GM11168 (cell line): Measurements from ENCODE around the gene SYK.

Experiments
- in situ Hi-C: fragments of 300-500 bp; cut with MboI; formaldehyde crosslinking; loops from one replicate; pipeline ENCODE4 v1.12.0; 2022; ENCODE audit warnings: low sequenced_read_pairs; ENCODE audit not compliant: unreplicated experiment

Gene SYK

DNA sequence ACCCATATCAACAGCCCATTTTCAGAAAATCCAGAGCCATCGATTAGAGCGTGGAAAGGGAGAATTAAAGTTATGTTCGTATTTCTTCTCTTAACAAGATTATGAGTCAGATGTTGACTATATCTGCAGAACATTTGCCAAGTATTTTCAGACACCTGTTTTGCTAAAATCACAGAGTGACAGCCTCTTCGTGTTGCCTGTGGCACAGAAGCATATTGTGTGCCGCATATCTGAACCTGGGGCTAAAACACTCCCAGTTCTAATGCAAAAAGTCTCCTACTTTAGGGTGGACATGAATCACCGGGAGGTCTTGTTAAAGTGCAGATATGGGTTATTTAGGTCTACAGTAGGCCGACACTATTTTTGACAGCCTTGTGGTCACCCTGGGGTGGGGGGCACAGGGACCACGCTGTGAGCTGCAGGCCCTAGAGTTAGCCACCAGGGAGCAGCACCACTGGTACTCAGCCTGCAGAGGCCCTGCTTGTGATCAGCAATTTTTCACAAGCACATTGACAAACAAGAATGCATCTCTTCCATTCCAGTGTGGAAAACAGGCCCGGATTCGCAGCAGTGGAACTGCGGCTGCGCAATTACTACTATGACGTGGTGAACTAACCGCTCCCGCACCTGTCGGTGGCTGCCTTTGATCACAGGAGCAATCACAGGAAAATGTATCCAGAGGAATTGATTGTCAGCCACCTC lies 93.5 kb downstream of the SYK start:
- in situ Hi-C loops = no loop called here

DNA sequence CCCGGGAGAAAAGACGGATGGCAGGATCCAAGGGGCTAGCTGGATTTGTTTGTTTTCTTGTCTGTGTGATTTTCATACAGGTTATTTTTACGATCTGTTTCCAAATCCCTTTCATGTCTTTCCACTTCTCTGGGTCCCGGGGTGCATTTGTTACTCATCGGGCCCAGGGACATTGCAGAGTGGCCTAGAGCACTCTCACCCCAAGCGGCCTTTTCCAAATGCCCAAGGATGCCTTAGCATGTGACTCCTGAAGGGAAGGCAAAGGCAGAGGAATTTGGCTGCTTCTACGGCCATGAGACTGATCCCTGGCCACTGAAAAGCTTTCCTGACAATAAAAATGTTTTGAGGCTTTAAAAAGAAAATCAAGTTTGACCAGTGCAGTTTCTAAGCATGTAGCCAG lies 94.2 kb downstream of the SYK start:
- in situ Hi-C loops = no loop called here

DNA sequence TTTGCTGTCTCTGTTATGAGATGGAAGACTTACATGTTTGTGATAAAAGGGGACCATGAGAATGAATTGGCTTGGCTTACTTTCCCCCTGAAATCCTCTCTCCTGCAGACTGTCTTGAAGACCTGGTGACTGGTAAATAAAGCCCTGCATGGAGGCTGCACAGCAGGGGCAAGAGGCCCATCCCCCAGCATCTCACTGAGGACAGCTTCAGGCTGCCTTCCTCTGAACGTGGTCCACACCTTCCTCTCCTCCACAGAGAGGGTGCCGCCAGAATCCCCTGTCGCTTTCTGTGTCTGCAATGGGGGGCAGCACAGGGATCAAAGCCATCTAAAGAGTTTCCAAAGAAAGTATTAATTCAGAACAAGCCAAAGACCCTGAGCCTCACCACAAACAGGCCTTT lies 94.6 kb downstream of the SYK start:
- in situ Hi-C loops = no loop called here

DNA sequence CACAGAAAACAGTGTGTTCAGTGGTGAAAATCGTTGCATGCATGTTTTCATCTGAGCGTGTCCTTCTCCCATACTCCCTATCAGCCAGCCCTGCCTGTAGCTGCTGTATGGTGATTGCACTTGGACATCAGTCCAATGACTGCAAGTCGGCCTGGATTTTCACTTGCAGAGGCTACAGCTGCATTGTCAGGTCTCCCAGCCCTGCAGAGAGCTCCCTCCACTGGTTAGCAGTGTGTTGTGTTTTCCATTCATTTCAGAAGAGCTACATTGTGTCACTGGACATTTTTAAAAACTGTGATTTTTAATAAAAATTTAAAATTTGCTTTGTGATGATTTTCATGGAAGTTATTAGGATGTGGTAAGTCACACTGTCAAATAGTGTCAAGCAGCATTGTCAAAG lies 96.6 kb downstream of the SYK start:
- in situ Hi-C loops = no loop called here

DNA sequence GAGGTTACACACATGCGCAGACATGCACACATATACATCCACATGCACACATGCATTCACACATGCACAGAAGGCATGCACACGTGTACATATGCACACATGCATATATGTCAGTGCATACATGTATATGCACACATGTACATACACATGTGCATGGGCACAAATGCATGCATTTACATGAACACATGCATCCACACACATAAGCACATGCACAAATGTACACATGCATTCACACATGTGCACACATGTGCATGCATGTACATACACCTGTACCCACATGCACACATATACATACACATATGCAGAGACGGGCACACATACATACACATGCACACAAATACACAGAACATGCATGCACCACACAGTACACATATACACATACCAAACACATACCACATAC lies 97.7 kb downstream of the SYK start:
- in situ Hi-C loops = no loop called here

DNA sequence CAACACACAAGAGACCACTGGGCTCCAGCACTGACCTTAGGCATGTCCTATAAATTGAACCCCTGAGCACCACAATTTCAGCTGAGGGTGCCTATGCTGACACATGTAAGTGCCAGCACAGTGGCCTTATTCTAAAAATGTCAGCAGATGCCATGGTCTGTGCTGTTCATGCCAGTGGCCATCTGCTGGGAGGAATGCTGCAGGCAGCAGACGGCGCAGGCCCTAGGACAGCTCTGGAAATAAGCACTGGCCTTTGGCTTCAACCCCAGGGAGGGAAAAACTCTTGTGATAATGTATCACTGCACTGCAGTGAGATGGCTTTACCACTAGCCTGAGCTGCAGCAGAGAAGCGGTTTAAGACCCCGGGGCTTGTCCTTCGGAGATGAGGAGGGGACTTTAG lies 98.5 kb downstream of the SYK start:
- in situ Hi-C loops = loop anchor here (25.0 kb wide), 1 partner anchor 762 kb away; no protein-coding TSS in a partner anchor

DNA sequence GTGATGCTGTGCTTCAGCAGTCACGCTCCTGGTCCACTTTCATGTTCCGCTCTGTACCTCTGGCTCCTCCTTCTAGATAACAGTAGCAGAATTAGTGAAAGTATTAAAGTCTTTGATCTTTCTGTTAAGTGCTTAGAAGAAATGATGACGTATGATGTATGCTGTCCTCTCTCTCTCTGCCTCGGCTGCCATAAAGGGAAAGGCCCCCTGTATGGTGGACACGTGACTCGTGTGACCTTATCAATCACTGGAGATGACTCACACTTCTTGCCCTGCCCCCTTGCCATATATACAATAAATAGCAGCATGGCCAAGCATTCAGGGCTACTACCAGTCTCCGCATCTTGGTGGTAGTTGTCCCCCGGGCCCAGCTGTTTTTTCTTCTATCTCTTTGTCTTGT lies 100.3 kb downstream of the SYK start:
- in situ Hi-C loops = loop anchor here (25.0 kb wide), 1 partner anchor 760 kb away; no protein-coding TSS in a partner anchor

DNA sequence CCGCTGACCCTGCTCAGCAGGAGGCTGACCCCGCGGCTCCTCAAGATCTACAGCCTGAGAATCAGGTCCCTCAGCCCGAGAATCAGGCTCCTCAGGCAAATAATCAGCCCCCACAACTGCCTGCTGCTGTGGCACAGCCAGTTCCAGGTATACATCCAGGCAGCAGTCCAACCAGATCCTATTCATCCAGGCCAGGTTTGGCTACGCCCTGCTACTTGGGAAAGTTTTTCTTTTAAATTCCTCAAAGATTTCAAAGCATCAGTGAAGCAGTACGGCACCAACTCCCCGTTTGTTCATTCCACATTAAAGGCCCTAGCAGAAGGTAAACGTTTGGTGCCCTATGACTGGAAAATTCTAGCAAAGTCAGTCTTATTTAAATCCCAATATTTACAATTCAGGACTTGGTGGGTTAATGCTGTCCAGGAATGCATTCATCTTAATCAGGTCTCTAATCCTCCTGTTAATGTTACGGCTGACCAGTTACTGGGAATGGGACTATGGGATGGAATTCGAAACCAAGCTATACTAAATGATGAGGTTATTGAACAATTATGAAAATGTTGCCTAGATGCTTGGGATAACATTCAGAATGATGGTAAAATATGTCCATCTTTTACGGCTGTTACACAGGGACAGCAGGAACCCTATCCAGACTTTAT lies 102.3 kb downstream of the SYK start:
- in situ Hi-C loops = loop anchor here (25.0 kb wide), 1 partner anchor 758 kb away; no protein-coding TSS in a partner anchor

DNA sequence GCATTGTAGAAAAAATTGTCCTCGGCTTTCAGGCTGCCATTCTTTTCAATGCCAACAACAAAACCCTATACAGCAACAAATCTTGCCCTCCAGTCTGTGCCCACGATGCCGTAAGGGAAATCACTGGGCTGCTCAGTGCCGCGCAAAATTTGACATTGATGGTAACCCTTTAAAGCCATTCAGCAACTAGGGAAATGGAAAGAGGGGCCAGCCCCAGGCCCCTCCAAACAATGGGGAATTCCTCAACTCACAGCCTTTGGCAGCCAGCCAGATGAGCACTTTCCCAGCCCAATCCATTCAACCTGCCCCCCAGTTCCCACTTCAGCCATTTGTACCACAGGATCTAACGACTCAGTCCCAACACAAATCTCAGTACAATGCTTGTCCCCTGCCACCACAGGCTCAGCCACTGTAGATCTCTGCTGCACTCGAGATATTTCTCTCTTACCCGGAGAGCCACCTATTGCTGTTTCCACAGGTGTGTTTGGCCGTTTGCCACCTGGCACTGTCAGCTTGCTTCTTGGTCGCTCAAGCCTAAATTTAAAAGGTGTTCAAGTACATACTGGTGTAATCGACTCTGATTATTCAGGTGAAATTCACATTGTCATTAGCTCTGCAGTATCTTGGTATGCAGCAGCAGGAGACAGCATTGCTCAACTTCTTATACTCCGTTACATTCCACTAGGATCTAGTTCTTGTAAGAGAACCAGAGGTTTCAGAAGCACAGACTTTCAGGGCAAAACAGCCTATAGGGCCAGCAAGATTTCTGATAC lies 103.3 kb downstream of the SYK start:
- in situ Hi-C loops = loop anchor here (25.0 kb wide), 1 partner anchor 757 kb away; no protein-coding TSS in a partner anchor

DNA sequence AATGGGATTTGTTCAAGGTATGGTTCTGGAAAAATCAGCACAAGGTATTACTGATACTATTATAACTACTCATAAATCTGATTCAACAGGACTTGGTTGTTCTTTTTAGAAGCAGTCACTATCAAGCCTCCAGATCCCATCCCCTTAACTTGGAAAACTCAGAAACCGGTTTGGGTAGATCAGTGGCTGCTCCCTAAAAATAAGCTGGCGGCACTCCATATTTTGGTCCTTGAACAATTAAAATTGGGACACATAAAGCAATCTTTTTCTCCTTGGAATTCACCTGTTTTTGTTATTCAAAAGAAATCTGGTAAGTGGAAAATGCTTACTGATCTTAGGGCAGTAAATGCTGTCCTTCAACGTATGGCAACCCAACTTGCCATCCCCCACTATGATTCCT lies 104.2 kb downstream of the SYK start:
- in situ Hi-C loops = loop anchor here (25.0 kb wide), 1 partner anchor 756 kb away; no protein-coding TSS in a partner anchor

DNA sequence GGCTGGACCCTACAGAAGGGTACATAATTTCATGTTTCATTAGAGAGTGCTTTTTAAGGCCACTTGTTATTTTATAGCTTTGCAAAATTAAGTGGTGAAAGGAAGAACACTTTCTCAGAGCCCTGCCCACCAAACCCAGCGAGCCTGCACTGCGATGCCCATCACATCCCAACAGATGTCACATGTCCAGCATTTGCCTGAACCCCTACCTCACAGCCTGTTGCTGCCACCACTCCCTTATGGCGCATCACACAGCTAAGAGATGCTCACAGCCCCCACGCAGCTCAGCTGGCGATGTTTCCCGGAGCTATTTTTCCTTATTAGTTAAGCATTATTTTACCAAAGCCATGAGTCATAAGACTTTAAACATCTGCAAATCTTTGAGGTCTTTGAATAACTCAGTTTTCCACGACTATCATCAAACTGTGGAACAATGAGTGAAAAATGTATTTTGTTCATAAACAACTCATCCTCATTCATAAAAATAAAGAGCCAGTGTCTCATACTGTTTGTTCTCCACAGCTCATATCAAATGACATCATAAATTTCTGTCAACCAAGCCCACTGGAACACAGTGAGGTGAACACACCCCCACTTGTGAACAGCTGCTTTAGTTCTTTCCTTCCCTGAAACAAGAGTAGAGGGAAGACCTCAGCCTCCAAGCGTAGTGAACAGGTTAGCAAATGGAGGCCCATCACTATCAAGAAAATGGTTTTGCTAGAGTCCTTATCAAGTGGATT lies 104.9 kb downstream of the SYK start:
- in situ Hi-C loops = loop anchor here (25.0 kb wide), 1 partner anchor 756 kb away; no protein-coding TSS in a partner anchor

DNA sequence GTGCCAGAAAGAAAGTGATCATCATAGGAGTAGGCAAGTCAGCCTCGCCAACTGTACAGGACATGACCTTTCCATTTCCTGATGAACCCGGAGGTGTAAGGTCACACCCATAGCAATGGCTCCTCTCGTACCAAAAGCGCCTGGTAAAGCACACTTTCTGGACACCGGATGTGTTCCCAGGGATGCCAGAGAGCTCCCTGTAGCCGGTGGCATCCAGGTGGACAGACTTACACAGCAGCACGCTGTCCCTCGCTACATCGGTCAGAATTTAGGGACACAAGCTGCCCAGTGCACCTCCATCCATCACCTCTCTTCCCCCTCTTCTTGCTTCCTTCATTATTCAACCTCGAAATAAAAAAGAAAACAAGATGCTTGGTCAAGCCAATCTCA lies 105.4 kb downstream of the SYK start:
- in situ Hi-C loops = loop anchor here (25.0 kb wide), 1 partner anchor 755 kb away; no protein-coding TSS in a partner anchor

DNA sequence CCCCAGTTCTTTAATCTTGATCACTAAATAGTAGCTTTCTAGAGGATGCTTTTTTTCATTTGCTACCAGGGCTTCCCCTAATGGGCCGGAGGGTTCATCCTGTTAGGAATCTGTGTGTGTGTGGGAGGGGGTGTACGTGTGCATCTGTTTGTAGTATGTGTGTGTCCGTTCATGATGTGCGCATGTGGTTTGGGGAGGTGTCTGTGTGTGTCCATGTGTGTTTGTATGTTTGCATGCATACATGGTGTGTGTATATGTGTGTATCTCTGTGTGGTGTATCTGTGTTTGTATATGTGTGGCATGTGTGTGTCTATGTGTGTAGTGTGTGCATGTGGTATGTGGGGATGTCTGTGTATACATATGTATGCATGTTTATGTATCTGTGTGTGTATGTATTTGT lies 106.2 kb downstream of the SYK start:
- in situ Hi-C loops = loop anchor here (25.0 kb wide), 1 partner anchor 755 kb away; no protein-coding TSS in a partner anchor

DNA sequence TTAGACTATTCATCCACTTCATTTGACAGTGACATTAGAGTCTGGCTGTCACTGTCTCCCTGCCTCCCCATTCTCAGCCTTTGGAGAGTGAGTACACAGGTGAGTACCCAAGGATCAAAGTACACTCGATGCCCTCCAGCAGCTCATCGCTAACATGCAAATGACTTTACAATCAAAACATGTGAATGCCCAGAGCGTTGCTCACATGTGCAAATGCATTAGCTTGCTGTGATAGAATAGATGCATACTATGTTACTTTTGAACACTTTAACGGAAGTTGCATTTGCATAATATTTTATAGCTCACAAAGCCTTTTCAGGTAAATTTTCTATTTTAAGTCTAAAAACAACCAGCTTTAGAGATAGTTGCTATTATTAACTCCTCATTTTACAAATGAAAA lies 107.6 kb downstream of the SYK start:
- in situ Hi-C loops = loop anchor here (25.0 kb wide), 1 partner anchor 753 kb away; no protein-coding TSS in a partner anchor

DNA sequence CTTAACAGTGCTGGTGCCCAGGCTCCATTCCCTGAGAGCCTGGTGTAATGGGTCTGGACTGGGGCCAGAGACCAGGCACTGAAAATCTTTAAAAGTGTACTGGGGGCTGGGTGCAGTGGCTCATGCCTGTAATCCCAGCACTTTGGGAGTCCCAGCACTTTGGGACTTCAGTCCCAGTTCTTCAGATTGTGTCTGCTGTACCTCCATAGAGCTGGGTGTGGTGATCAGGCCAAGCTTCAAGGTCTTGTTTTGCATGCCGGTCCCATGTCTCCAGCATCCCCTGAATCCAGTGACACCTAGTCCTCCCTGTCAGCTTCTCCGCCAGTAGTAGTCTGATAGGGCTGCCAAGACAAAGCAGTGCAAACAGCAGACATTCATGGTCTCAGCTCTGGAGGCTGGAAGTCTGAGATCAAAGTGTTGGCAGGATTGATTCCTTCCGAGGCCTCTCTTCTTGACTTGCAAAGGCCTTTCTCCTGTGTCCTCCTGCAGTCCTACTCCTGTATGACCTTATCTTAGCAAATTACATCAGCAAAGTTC lies 108.2 kb downstream of the SYK start:
- in situ Hi-C loops = loop anchor here (25.0 kb wide), 1 partner anchor 752 kb away; no protein-coding TSS in a partner anchor

DNA sequence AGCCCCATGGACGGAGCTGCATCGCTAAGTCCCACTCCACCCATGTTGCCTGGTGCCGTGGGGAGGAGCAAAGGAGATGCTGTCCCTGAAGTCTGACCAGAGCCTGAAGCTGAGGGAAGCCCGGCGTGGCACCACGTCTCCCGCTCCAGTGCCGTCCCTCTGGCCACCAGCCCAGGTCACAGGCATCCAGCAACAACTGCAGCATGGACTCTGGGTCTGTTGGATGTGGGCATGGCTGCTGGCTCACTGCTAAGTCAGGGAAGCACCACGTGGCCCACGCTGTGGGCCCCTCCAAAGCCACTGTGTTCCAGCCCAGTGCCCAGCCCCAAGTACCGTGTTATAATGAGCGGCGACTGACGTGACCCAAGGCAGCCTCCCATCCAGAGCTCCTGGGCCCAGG lies 112.6 kb downstream of the SYK start:
- in situ Hi-C loops = loop anchor here (25.0 kb wide), 1 partner anchor 748 kb away; no protein-coding TSS in a partner anchor

DNA sequence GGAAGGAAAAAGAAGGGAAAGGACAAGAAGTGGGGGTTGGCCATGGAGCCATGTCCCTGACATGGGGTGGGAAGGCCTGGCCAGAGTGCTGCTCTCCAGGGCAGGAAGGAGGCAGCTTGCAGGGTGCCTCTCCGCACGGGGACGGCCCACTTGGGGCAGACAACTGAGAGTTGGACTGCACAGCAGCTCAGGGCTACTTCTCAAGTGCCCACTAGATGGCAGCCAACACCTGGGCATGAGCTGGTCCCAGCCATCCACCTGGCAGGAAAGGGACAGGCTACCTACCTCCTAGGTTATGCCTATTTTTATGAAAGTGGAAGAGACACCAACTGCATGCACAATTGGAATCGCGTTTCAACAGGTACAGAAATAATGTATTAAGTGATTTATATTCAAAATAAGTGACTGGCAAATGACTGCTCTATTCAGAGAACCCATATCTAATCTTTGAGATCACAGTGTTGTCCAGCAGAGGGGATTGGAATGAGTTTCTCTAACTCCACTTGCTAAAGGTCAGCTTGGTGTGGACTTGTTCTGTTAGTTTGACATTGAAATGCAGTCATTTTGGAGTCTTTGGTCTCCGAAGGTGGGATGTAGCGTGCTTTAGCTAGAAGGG lies 113.4 kb downstream of the SYK start:
- in situ Hi-C loops = loop anchor here (5.0 to 25.0 kb wide), 2 partner anchors 512 to 747 kb away; no protein-coding TSS in a partner anchor

DNA sequence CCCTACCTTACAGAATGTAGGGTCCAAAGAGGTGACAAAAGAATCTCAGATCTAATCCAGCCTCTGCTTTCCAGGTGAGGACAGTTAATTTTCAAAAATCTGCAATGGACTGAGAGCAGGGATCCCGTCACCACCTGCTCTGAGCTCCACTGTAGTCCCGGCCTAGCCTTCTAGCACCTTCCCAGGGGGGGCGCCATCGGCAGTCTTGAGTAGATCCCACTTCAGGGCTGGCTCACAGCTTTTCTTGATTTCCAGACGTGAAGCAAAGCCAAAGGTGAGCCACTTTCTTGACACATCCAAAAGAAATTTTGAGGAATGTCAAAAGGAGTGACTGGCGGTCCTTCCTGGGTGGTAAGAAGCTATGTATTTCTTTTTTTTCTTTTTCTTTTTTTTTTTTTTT lies 114.1 kb downstream of the SYK start:
- in situ Hi-C loops = loop anchor here (5.0 to 25.0 kb wide), 2 partner anchors 512 to 747 kb away; no protein-coding TSS in a partner anchor

DNA sequence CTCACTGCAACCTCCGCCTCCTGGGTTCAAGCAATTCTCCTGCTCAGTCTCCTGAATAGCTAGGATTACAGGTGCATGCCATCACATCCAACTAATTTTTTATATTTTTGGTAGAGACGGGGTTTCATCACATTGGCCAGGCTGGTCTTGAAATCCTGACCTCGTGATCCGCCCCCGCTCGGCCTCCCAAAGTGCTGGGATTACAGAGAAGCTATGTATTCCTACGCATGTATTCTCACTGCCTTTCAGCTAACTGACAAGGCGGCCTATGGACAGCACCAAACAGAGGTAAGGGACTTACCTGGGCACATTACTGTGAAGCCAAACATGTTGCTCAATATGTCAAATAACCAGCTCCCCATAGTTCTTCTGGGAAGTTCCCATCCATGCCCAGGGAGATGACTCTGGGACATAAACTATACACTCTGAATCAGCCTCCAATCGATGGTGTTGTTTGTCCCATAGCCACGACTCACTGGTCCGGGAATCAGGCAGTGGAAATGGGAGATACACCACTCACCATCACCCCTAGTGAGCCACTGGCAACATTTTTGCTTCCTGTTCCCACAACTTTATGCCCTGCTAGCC lies 114.6 kb downstream of the SYK start:
- in situ Hi-C loops = loop anchor here (5.0 to 25.0 kb wide), 2 partner anchors 511 to 746 kb away; no protein-coding TSS in a partner anchor
